Kidney epithelial cell (primary cell): Measurements from ENCODE around the gene CRBN. TPM values are rescaled to one million over a fixed set of nuclear protein-coding genes. Genes with fewer than 3 reads are reported as not detected.

ENCODE experiments used
- DNase-seq: peaks from one replicate; pipeline ENCODE4 v3.0.0-alpha.2; 2010; ENCODE audit warnings: low read depth
- H3K27me3 ChIP-seq: 2 replicates; pipeline ENCODE4 v1.6.0; 2011; ENCODE audit warnings: low read length; ENCODE audit not compliant: control insufficient read depth, insufficient read depth
- H3K36me3 ChIP-seq: 2 replicates; pipeline ENCODE4 v1.5.1; 2011; ENCODE audit warnings: low read length; ENCODE audit not compliant: control insufficient read depth, insufficient read depth
- H3K4me3 ChIP-seq: 2 replicates; pipeline ENCODE4 v1.5.1; 2011; ENCODE audit warnings: low read depth, mild to moderate bottlenecking, control low read depth, low read length
- CTCF ChIP-seq: IDR thresholded peaks from 2 replicates; pipeline ENCODE4 v1.5.1; 2011; ENCODE audit warnings: mild to moderate bottlenecking, moderate library complexity, low read length, control low read depth, inconsistent platforms; ENCODE audit not compliant: insufficient read depth, poor library complexity, severe bottlenecking
- total RNA-seq: library from RNA; depleted of rRNA; stranded (reverse); fragments of >200 nt; gene quantifications from 2 replicates; pipeline ENCODE4 v1.2.3, GENCODE V29; 2015

CRBN gene
- total RNA-seq, 1 donor from 2014 or later: 43.9 TPM

GRCh38 chr3:3180456-3180855 is 965 bp upstream of the CRBN start:
- DNase-seq: no peak
- H3K27me3 ChIP-seq: peaks cover 2% of the 10 kb centered on the region
- no peaks in the 10 kb centered on the region for H3K36me3 ChIP-seq
- TF ChIP-seq CTCF: no peak
- H3K4me3 ChIP-seq: no peak overlapping the region

DNA sequence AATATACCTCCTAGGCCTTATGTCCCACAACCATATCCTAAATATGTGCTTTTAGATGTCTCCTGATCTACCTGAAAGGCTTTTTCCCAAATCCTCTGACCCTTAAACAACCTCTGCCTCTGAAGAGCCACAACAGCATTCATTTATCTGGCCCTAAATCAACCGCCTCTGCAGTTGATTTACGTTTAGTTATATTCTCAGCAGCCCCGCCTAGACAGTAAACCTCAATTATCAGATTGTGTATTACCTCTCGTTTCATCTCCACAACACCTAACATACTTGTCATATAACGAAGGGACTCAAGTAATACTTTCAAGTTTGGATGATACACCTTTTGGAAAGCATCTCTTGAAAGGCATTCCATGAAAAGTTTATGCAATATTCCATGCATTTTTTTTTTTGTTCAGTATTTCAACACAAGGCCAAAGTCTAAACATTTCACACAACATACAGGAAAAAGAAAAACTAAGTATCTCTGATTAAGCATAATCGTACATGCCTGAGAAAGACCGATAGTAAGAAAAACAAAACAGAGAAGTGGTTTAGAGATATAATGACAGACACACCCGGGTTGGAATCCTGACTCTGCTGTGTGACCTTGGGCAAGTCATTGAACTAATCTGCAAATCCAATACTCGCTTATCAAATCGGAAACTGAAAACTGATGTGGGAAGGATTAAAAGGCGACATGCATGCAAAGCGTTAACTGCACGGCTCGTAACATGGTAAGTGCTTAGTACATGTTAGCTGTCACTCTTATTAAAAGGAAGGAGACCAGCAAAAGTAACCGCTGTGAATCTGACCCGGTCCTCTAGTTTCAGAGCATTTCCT is 778 bp downstream of the CRBN start:
- Histone ChIP-seq H3K36me3 (no peaks in the 10 kb centered on the region), H3K27me3 (peaks cover 2% of the 10 kb centered on the region), H3K4me3 (peak overlapping the region; percentile 98)
- TF ChIP-seq CTCF: no peak
- no peak for DNase-seq

DNA sequence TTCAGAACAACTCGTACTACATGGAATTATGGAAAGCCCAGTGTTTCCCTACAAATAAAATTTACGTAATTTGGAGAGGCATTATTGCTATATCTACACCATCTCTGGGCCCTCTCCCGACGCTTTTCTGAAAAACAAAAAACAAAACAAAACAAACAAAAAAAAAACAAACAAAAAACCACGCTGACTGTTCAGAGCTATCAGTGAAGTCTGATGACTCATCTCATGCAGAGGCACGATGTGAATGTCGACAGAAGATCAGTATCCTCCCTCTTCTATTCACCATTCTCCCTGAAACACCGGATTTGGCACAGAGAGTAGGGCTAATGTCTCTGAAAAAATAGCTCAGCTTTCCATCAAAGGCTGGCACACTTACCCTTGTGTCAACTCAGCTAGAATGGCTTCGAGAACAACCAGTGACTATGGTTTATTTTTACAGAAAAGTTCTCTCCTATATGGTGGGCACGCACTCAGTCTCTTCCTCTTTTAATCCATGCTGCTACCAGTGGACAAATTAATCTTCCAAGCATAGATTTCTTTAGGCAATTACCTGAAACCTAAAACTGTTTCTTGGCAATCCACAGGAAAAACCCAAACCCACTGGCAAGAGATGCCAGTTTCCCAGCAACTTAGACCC is 1.5 kb downstream of the CRBN start:
- Histone ChIP-seq H3K27me3 (peaks cover 2% of the 10 kb centered on the region), H3K4me3 (no peak overlapping the region), H3K36me3 (no peaks in the 10 kb centered on the region)
- TF ChIP-seq CTCF: no peak
- no peak for DNase-seq

GRCh38 chr3:3172627-3173026 is 6.9 kb downstream of the CRBN start:
- no peaks in the 10 kb centered on the region for H3K36me3 ChIP-seq
- H3K27me3 ChIP-seq: no peaks in the 10 kb centered on the region
- TF ChIP-seq CTCF: no peak
- no peak for DNase-seq
- no peak overlapping the region for H3K4me3 ChIP-seq

DNA sequence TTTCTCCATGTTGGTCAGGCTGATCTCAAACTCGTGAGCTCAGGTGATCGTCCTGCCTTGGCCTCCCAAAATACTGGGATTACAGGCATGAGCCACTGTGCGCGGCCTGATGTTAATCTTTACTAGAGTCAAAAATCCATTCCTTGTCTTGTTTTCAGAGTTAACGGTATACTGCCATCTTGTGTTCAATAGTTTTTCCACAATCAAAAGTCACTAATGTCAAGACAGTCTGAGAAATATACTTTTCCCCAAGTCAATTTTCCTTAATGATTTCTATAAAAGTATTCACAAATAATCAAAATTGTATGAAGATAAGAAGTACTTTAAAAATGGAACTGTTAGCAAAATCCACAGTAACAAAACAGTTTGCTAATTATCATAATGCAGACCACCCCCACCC is 8.5 kb downstream of the CRBN start:
- Histone ChIP-seq H3K36me3 (no peaks in the 10 kb centered on the region), H3K27me3 (no peaks in the 10 kb centered on the region), H3K4me3 (no peak overlapping the region)
- no peak for DNase-seq
- TF ChIP-seq CTCF: peak; percentile 31

DNA sequence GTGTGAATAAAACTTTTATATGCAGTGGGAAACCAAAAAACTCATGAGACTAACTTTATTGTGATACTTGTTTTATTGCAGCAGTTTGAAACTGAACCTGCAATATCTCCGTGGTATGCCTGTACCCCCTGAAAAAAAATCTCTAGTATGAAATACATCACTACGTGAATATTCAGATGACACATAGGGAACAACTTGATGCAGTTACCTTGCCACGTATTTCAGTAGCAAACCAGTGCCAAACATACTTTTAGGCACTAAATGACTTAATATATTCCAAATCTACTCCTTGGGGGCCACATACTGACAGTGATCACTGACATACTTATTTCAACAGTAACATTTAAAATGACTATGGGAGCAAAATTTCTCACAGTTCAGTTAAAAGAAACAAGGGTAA is 13.8 kb downstream of the CRBN start:
- H3K36me3 ChIP-seq: no peaks in the 10 kb centered on the region
- DNase-seq: no peak

More for the DNA sequence above, 13.8 kb downstream of the CRBN start:
- no peak overlapping the region for H3K4me3 ChIP-seq
- no peaks in the 10 kb centered on the region for H3K27me3 ChIP-seq
- TF ChIP-seq CTCF: no peak
